A549 (cell line): ENCODE results near the gene PKDCC. TPM values are rescaled to one million over a fixed set of nuclear protein-coding genes. Genes with fewer than 3 reads are reported as not detected.
A peak's percentile ranks its signal among the peaks of the same experiment; 100 is the strongest.

Experiments used
- ATAC-seq, 2 experiments: fragments of 200-7000 bp in 1 of 2; fragments of >200 bp in 1 of 2; cut with Nextera tagmentation in 1 of 2; cut with Tn5 transposase in 1 of 2; 3 replicates each; pipeline versions ENCODE4 v1.8.0 to v1.9.1; 2018 to 2020; ENCODE audit warnings: mild to moderate bottlenecking in 1 of 2, moderate library complexity in 1 of 2
- CTCF ChIA-PET: fragments of 300-600 bp; sonication (Branson Sonifier 250); formaldehyde crosslinking; extraction: SDS; loops from one replicate; lab custom pipeline; 2021; ENCODE audit warnings: antibody characterized with exemption, inconsistent platforms; lab: Yijun Ruan, JAX
- POLR2A ChIA-PET: fragments of 350-600 bp; formaldehyde crosslinking; extraction: SDS; loops from one replicate; lab custom pipeline; 2021; ENCODE audit warnings: antibody characterized with exemption, inconsistent platforms; lab: Yijun Ruan, JAX
- DNase-seq, 2 experiments: peaks; one replicate each; pipeline versions ENCODE4 v3.0.0 to v3.0.0-alpha.2; 2011 to 2016; ENCODE audit warnings: low read depth in 1 of 2, low spot score in 1 of 2
- FAIRE-seq: peaks from 2 replicates; lab custom pipeline; 2011; peaks lifted over from hg19 to GRCh38; lab: Jason Lieb, UNC
- H3K27ac ChIP-seq, 2 experiments: fragments of >200 bp; sonication (Bioruptor Twin); formaldehyde crosslinking; 3 replicates each; pipeline ENCODE4 v1.5.1; 2016 to 2017
- H3K4me1 ChIP-seq: fragments of >200 bp; sonication (Bioruptor Twin); formaldehyde crosslinking; 3 replicates; pipeline ENCODE4 v1.6.1; 2016
- H3K4me2 ChIP-seq: fragments of >200 bp; sonication (Bioruptor Twin); formaldehyde crosslinking; 3 replicates; pipeline ENCODE4 v1.6.1; 2016
- H3K4me3 ChIP-seq: fragments of >200 bp; sonication (Bioruptor Twin); formaldehyde crosslinking; 3 replicates; pipeline ENCODE4 v1.5.1; 2016
- H3K9me3 ChIP-seq: fragments of >200 bp; sonication (Bioruptor Twin); formaldehyde crosslinking; 3 replicates; pipeline ENCODE4 v1.6.1; 2016
- BHLHE40 ChIP-seq: IDR thresholded peaks from 2 replicates; pipeline ENCODE4 v1.6.1; 2012; ENCODE audit warnings: low read depth, low read length, inconsistent platforms
- CBX8 ChIP-seq: fragments of 200-600 bp; sonication (generic); IDR thresholded peaks from 2 replicates; pipeline ENCODE4 v1.6.1; 2016
- CHD4 ChIP-seq: fragments of 200-600 bp; sonication (generic); IDR thresholded peaks from 2 replicates; pipeline ENCODE4 v1.6.1; 2016; ENCODE audit warnings: antibody characterized with exemption, mild to moderate bottlenecking, borderline replicate concordance
- E2F6 ChIP-seq: IDR thresholded peaks from 2 replicates; pipeline ENCODE4 v1.6.1; 2012; ENCODE audit warnings: low read depth, borderline replicate concordance
- FOSB ChIP-seq: fragments of 250-450 bp; sonication (Bioruptor Pico); IDR thresholded peaks from 2 replicates; pipeline ENCODE4 v1.5.0; 2020; ENCODE audit warnings: mild to moderate bottlenecking, moderate library complexity
- GATA3 ChIP-seq: IDR thresholded peaks from 2 replicates; pipeline ENCODE4 v1.6.1; 2012; ENCODE audit warnings: borderline replicate concordance
- HES2 ChIP-seq: fragments of >200 bp; sonication (Bioruptor Twin); formaldehyde crosslinking; IDR thresholded peaks from 2 replicates; pipeline ENCODE4 v1.6.1; 2016
- HOXA7 ChIP-seq: fragments of 250-450 bp; sonication (Bioruptor Pico); IDR thresholded peaks from 2 replicates; pipeline ENCODE4 v1.5.0; 2020; ENCODE audit warnings: mild to moderate bottlenecking, moderate library complexity
- JUN ChIP-seq, 2 experiments: fragments of >200 bp; sonication (Bioruptor Twin); formaldehyde crosslinking; IDR thresholded peaks; 2 replicates in 1 of 2; 3 replicates in 1 of 2; pipeline ENCODE4 v1.6.1; 2016 to 2017
- JUNB ChIP-seq: fragments of >200 bp; sonication (Bioruptor Twin); formaldehyde crosslinking; IDR thresholded peaks from 2 replicates; pipeline ENCODE4 v1.6.1; 2016
- KDM1A ChIP-seq: fragments of 200-600 bp; sonication (generic); IDR thresholded peaks from 2 replicates; pipeline ENCODE4 v1.6.1; 2016; ENCODE audit warnings: low read depth, mild to moderate bottlenecking
- NFE2L2 ChIP-seq: fragments of 150-350 bp; conservative IDR thresholded peaks from 2 replicates; pipeline ENCODE4 v1.6.1; 2014; ENCODE audit warnings: low read length
- NPAS2 ChIP-seq: fragments of 250-450 bp; sonication (Bioruptor Pico); IDR thresholded peaks from 2 replicates; pipeline ENCODE4 v1.8.0; 2022; ENCODE audit warnings: mild to moderate bottlenecking, moderate library complexity, borderline replicate concordance
- NR3C1 ChIP-seq: fragments of >200 bp; sonication (Bioruptor Twin); formaldehyde crosslinking; IDR thresholded peaks from 3 replicates; pipeline ENCODE4 v1.6.1; 2017
- PBX3 ChIP-seq: IDR thresholded peaks from 2 replicates; pipeline ENCODE4 v1.6.1; 2012
- PHF8 ChIP-seq: fragments of 200-600 bp; sonication (generic); IDR thresholded peaks from 2 replicates; pipeline ENCODE4 v1.6.1; 2016; ENCODE audit warnings: low read depth, mild to moderate bottlenecking, antibody characterized with exemption, moderate library complexity, borderline replicate concordance
- RCOR1 ChIP-seq: fragments of 150-350 bp; IDR thresholded peaks from 2 replicates; pipeline ENCODE4 v1.6.1; 2014; ENCODE audit warnings: antibody characterized with exemption, low read length, low read depth
- SMC3 ChIP-seq: fragments of >200 bp; sonication (Bioruptor Twin); formaldehyde crosslinking; IDR thresholded peaks from 3 replicates; pipeline ENCODE4 v1.6.1; 2018; ENCODE audit warnings: inconsistent platforms
- ZC3H11A ChIP-seq: fragments of 450-650 bp; IDR thresholded peaks from 2 replicates; pipeline ENCODE4 v1.6.1; 2014; ENCODE audit warnings: antibody characterized with exemption, mild to moderate bottlenecking
- WGBS: methylation state at CpG from one replicate; pipeline ENCODE4 v1.1.6; 2017; ENCODE audit errors: missing lambda C conversion rate; 5-methylcytosine and 5-hydroxymethylcytosine counted together
- polyA plus RNA-seq, 4 experiments: library from polyadenylated mRNA; depleted of rRNA in 3 of 4; stranded (reverse); fragments of >200 nt; fragmentation: RNase III in 1 of 4; extraction: RNeasy Plus Mini Kit Qiagen cat#74134 plus additional on column Dnase treatment in 1 of 4; gene quantifications; 2 replicates in 3 of 4; 3 replicates in 1 of 4; pipeline ENCODE4 v1.2.3, GENCODE V29; 2011 to 2017

Gene PKDCC
- polyA plus RNA-seq, 2 of the 4 experiments (the other 2 are of a cell fraction), result 30.0 to 64.5 TPM

- DNase-seq, result no peak
- 64% methylated on average over 9 of the region's 9 CpGs for WGBS
- H3K4me3 ChIP-seq, result no peak overlapping the region
- no peaks in the 10 kb centered on the region for H3K4me1 ChIP-seq
- FAIRE-seq, result no peak
- TF ChIP-seq ZC3H11A (no peak), HES2 (no peak), GATA3 (no peak), SMC3 (no peak), JUN (IDR thresholded peaks at IDR 0.05) (no peak), BHLHE40 (no peak), PHF8 (no peak)
- ChIA-PET POLR2A (no interaction called here), CTCF (interaction anchor here (1.1 to 3.8 kb wide), 3 partner anchors 21 to 170 kb away, joined by 3 to 14 read pairs (median 4); no protein-coding TSS in a partner anchor)
- no peak overlapping the region for H3K4me2 ChIP-seq
- H3K9me3 ChIP-seq, result no peaks in the 10 kb centered on the region
- ATAC-seq, result no peak
- H3K27ac ChIP-seq, result no peak overlapping the region
These were observed 7.1 kb upstream of the PKDCC start for GRCh38 chr2:42040643-42041278.

GRCh38 chr2:42041377-42042127 is 6.3 kb upstream of the PKDCC start:
- POLR2A ChIA-PET, result no interaction called here
- no peak for ATAC-seq

GRCh38 chr2:42042631-42043355 is 5.0 kb upstream of the PKDCC start:
- POLR2A ChIA-PET, result no interaction called here
- no peaks in the 10 kb centered on the region for H3K9me3 ChIP-seq
- H3K4me1 ChIP-seq, result peaks cover 13% of the 10 kb centered on the region
- CTCF ChIA-PET, result interaction anchor here (0.5 to 3.8 kb wide), 5 partner anchors 14 to 189 kb away, joined by 3 to 14 read pairs (median 3); no protein-coding TSS in a partner anchor
- no peak overlapping the region for H3K4me2 ChIP-seq
- no peak for TF ChIP-seq PBX3
- TF ChIP-seq FOSB (CRISPR knock-in tag), result no peak
- TF ChIP-seq HOXA7 (CRISPR knock-in tag), result no peak
- no peak for DNase-seq
- ATAC-seq, result no peak
- WGBS, result 83% methylated on average over 11 of the region's 11 CpGs
- no peak overlapping the region for H3K4me3 ChIP-seq
- no peak for FAIRE-seq
- H3K27ac ChIP-seq, result peak overlapping the region in 1 of 2 experiments; percentile 22; a peak in 1 of 6 replicates

More at GRCh38 chr2:42041377-42042127, 6.3 kb upstream of the PKDCC start:
- WGBS, result 60% methylated on average over 7 of the region's 7 CpGs
- Histone ChIP-seq H3K4me3 (no peak overlapping the region), H3K4me2 (no peak overlapping the region), H3K4me1 (peaks cover 7% of the 10 kb centered on the region), H3K9me3 (no peaks in the 10 kb centered on the region), H3K27ac (no peak overlapping the region)
- no peak for TF ChIP-seq CHD4
- TF ChIP-seq KDM1A, result peak; percentile 70; the same call in 1 of the 2 replicates
- TF ChIP-seq E2F6, result no peak
- DNase-seq, result no peak
- no peak for FAIRE-seq
- CTCF ChIA-PET, result interaction anchor here (0.6 to 3.8 kb wide), 6 partner anchors 15 to 171 kb away, joined by 3 to 14 read pairs (median 4); no protein-coding TSS in a partner anchor

- TF ChIP-seq NPAS2 (no peak), NR3C1 (no peak), NFE2L2 (no peak), SMC3 (no peak), HES2 (no peak), RCOR1 (no peak), KDM1A (no peak), JUNB (no peak), FOSB (CRISPR knock-in tag) (no peak), CBX8 (no peak)
- H3K4me1 ChIP-seq, result peaks cover 14% of the 10 kb centered on the region
- POLR2A ChIA-PET, result no interaction called here
- WGBS, result 72% methylated on average over 3 of the region's 3 CpGs
- ATAC-seq (no peak), FAIRE-seq (no peak), DNase-seq (no peak)
- H3K4me2 ChIP-seq, result no peak overlapping the region
- no peaks in the 10 kb centered on the region for H3K9me3 ChIP-seq
- no peak overlapping the region for H3K4me3 ChIP-seq
- CTCF ChIA-PET, result interaction anchor here (0.9 to 3.8 kb wide), 5 partner anchors 15 to 173 kb away, joined by 3 to 14 read pairs (median 6); no protein-coding TSS in a partner anchor
- no peak overlapping the region for H3K27ac ChIP-seq
These were observed 3.9 kb upstream of the PKDCC start for GRCh38 chr2:42043789-42044394.
